Hepatocyte (in vitro differentiated cells): Measurements from ENCODE around the gene WDR35. TPM values are rescaled to one million over a fixed set of nuclear protein-coding genes. Genes with fewer than 3 reads are reported as not detected.

Experiments used
- DNase-seq: peaks from one replicate; pipeline ENCODE4 v3.0.0-alpha.2; 2016; ENCODE audit warnings: low spot score
- H2AFZ ChIP-seq: fragments of 200-600 bp; sonication (generic); 2 replicates; pipeline ENCODE4 v1.6.0; 2016; ENCODE audit warnings: antibody characterized with exemption, mild to moderate bottlenecking
- H3K27ac ChIP-seq: fragments of 200-600 bp; sonication (generic); 2 replicates; pipeline ENCODE4 v1.5.1; 2016; ENCODE audit warnings: mild to moderate bottlenecking
- H3K27me3 ChIP-seq: fragments of 200-600 bp; sonication (generic); 2 replicates; pipeline ENCODE4 v1.6.1; 2016
- H3K36me3 ChIP-seq: fragments of 200-600 bp; sonication (generic); replicated peaks from 2 replicates; pipeline ENCODE4 v1.5.1; 2016; ENCODE audit warnings: low read depth; ENCODE audit not compliant: insufficient read depth
- H3K4me1 ChIP-seq: fragments of 200-600 bp; sonication (generic); 2 replicates; pipeline ENCODE4 v1.5.1; 2016; ENCODE audit warnings: mild to moderate bottlenecking, moderate library complexity; ENCODE audit not compliant: insufficient read depth
- H3K4me2 ChIP-seq: fragments of 200-600 bp; sonication (generic); 2 replicates; pipeline ENCODE4 v1.6.0; 2016
- H3K4me3 ChIP-seq: fragments of 200-600 bp; sonication (generic); 2 replicates; pipeline ENCODE4 v1.5.1; 2016; ENCODE audit warnings: mild to moderate bottlenecking
- H3K79me2 ChIP-seq: fragments of 200-600 bp; sonication (generic); 2 replicates; pipeline ENCODE4 v1.6.0; 2017; ENCODE audit warnings: mild to moderate bottlenecking
- H3K9me2 ChIP-seq: fragments of 200-600 bp; sonication (generic); replicated peaks from 2 replicates; pipeline ENCODE4 v1.6.0; 2017; ENCODE audit warnings: mild to moderate bottlenecking; ENCODE audit not compliant: insufficient read depth
- H3K9me3 ChIP-seq: fragments of 200-600 bp; sonication (generic); 2 replicates; pipeline ENCODE4 v1.5.1; 2016; ENCODE audit warnings: low read depth, mild to moderate bottlenecking
- H4K20me1 ChIP-seq: fragments of 200-600 bp; sonication (generic); 2 replicates; pipeline ENCODE4 v1.6.0; 2016; ENCODE audit warnings: mild to moderate bottlenecking; ENCODE audit not compliant: insufficient read depth, poor library complexity, severe bottlenecking
- CTCF ChIP-seq: fragments of 200-600 bp; sonication (generic); IDR thresholded peaks from 2 replicates; pipeline ENCODE4 v1.5.1; 2016; ENCODE audit warnings: antibody characterized with exemption, mild to moderate bottlenecking; ENCODE audit not compliant: poor library complexity
- EZH2 ChIP-seq: fragments of 200-600 bp; sonication (generic); IDR thresholded peaks from 2 replicates; pipeline ENCODE4 v1.6.1; 2016; ENCODE audit warnings: antibody characterized with exemption, mild to moderate bottlenecking, borderline replicate concordance
- EZH2phosphoT487 ChIP-seq: fragments of 200-600 bp; sonication (generic); IDR thresholded peaks from one replicate; pipeline ENCODE4 v1.6.1; 2018; ENCODE audit warnings: antibody characterized with exemption, mild to moderate bottlenecking, low read depth, moderate library complexity; ENCODE audit not compliant: unreplicated experiment, severe bottlenecking
- WGBS: methylation state at CpG from one replicate; pipeline ENCODE4 v1.1.6; 2016; ENCODE audit warnings: low lambda C conversion rate; ENCODE audit errors: missing lambda C conversion rate; 5-methylcytosine and 5-hydroxymethylcytosine counted together
- polyA plus RNA-seq: library from polyadenylated mRNA; unstranded; fragments of >200 nt; fragmentation: Nextera tagmentation; extraction: Ambion mirVana; gene quantifications from 2 replicates; pipeline ENCODE4 v1.2.1, GENCODE V29; 2016
- total RNA-seq: library from RNA; depleted of rRNA; stranded (reverse); fragments of >200 nt; gene quantifications from 2 replicates; pipeline ENCODE4 v1.2.3, GENCODE V29; 2014

Gene WDR35
- total and polyA plus RNA-seq, 2 experiments from 2014 or later, result 2.0 to 4.6 TPM

GRCh38 chr2:20016346-20016745, 26.4 kb upstream of the WDR35 start:
- no peaks in the 10 kb centered on the region for H3K9me3 ChIP-seq
- peaks cover 6% of the 10 kb centered on the region for H3K27me3 ChIP-seq
- no peak overlapping the region for H3K4me3 ChIP-seq
- DNase-seq, result no peak
- H3K36me3 ChIP-seq, result no peaks in the 10 kb centered on the region
- H2AFZ ChIP-seq, result no peak overlapping the region
- TF ChIP-seq EZH2, result no peak
- TF ChIP-seq CTCF, result no peak
- no peak for TF ChIP-seq EZH2phosphoT487
- H3K79me2 ChIP-seq, result no peaks in the 10 kb centered on the region
- peaks cover 7% of the 10 kb centered on the region for H3K4me1 ChIP-seq
- H3K9me2 ChIP-seq, result no peaks in the 10 kb centered on the region
- H3K27ac ChIP-seq, result no peak overlapping the region
- no peak overlapping the region for H3K4me2 ChIP-seq
- no peaks in the 10 kb centered on the region for H4K20me1 ChIP-seq

- no peak overlapping the region for H3K27ac ChIP-seq
- TF ChIP-seq EZH2, result no peak
- peak; percentile 63 for TF ChIP-seq CTCF
- no peaks in the 10 kb centered on the region for H3K79me2 ChIP-seq
- no peaks in the 10 kb centered on the region for H3K9me2 ChIP-seq
- H3K4me1 ChIP-seq, result peaks cover 7% of the 10 kb centered on the region
- no peaks in the 10 kb centered on the region for H4K20me1 ChIP-seq
- no peak overlapping the region for H3K4me2 ChIP-seq
- no peak overlapping the region for H2AFZ ChIP-seq
- WGBS, result 12% methylated on average over 2 of the region's 2 CpGs
- H3K36me3 ChIP-seq, result no peaks in the 10 kb centered on the region
- peak; percentile 68 for DNase-seq
- peaks cover 12% of the 10 kb centered on the region for H3K27me3 ChIP-seq
- H3K4me3 ChIP-seq, result no peak overlapping the region
- no peaks in the 10 kb centered on the region for H3K9me3 ChIP-seq
These were observed 25.7 kb upstream of the WDR35 start for GRCh38 chr2:20015482-20016083.

- peaks cover 17% of the 10 kb centered on the region for H3K27me3 ChIP-seq
- H3K36me3 ChIP-seq, result no peaks in the 10 kb centered on the region
- H3K4me1 ChIP-seq, result peaks cover 7% of the 10 kb centered on the region
- TF ChIP-seq CTCF, result no peak
- TF ChIP-seq EZH2, result no peak
- no peak for TF ChIP-seq EZH2phosphoT487
- peak overlapping the region; percentile 97 for H3K4me2 ChIP-seq
- H3K9me3 ChIP-seq, result no peaks in the 10 kb centered on the region
- no peaks in the 10 kb centered on the region for H3K9me2 ChIP-seq
- H4K20me1 ChIP-seq, result no peaks in the 10 kb centered on the region
- no peaks in the 10 kb centered on the region for H3K79me2 ChIP-seq
- 46% methylated on average over 15 of the region's 15 CpGs for WGBS
- peak overlapping the region; percentile 55 for H3K27ac ChIP-seq
- H2AFZ ChIP-seq, result peak overlapping the region; percentile 95
- DNase-seq, result peak; percentile 21
- peak overlapping the region; percentile 62 for H3K4me3 ChIP-seq
These were observed 23.4 kb upstream of the WDR35 start for GRCh38 chr2:20013126-20013849.
